Hepatocyte (in vitro differentiated cells): ENCODE measurements around the gene UCP2. TPM values are rescaled to one million over a fixed set of nuclear protein-coding genes. Genes with fewer than 3 reads are reported as not detected.

ENCODE experiments used
- DNase-seq: peaks from one replicate; pipeline ENCODE4 v3.0.0-alpha.2; 2016; ENCODE audit warnings: low spot score
- H2AFZ ChIP-seq: fragments of 200-600 bp; sonication (generic); 2 replicates; pipeline ENCODE4 v1.6.0; 2016; ENCODE audit warnings: antibody characterized with exemption, mild to moderate bottlenecking
- H3K27ac ChIP-seq: fragments of 200-600 bp; sonication (generic); 2 replicates; pipeline ENCODE4 v1.5.1; 2016; ENCODE audit warnings: mild to moderate bottlenecking
- H3K27me3 ChIP-seq: fragments of 200-600 bp; sonication (generic); 2 replicates; pipeline ENCODE4 v1.6.1; 2016
- H3K36me3 ChIP-seq: fragments of 200-600 bp; sonication (generic); replicated peaks from 2 replicates; pipeline ENCODE4 v1.5.1; 2016; ENCODE audit warnings: low read depth; ENCODE audit not compliant: insufficient read depth
- H3K4me1 ChIP-seq: fragments of 200-600 bp; sonication (generic); 2 replicates; pipeline ENCODE4 v1.5.1; 2016; ENCODE audit warnings: mild to moderate bottlenecking, moderate library complexity; ENCODE audit not compliant: insufficient read depth
- H3K4me2 ChIP-seq: fragments of 200-600 bp; sonication (generic); 2 replicates; pipeline ENCODE4 v1.6.0; 2016
- H3K4me3 ChIP-seq: fragments of 200-600 bp; sonication (generic); 2 replicates; pipeline ENCODE4 v1.5.1; 2016; ENCODE audit warnings: mild to moderate bottlenecking
- H3K79me2 ChIP-seq: fragments of 200-600 bp; sonication (generic); 2 replicates; pipeline ENCODE4 v1.6.0; 2017; ENCODE audit warnings: mild to moderate bottlenecking
- H3K9me2 ChIP-seq: fragments of 200-600 bp; sonication (generic); replicated peaks from 2 replicates; pipeline ENCODE4 v1.6.0; 2017; ENCODE audit warnings: mild to moderate bottlenecking; ENCODE audit not compliant: insufficient read depth
- H3K9me3 ChIP-seq: fragments of 200-600 bp; sonication (generic); 2 replicates; pipeline ENCODE4 v1.5.1; 2016; ENCODE audit warnings: low read depth, mild to moderate bottlenecking
- H4K20me1 ChIP-seq: fragments of 200-600 bp; sonication (generic); 2 replicates; pipeline ENCODE4 v1.6.0; 2016; ENCODE audit warnings: mild to moderate bottlenecking; ENCODE audit not compliant: insufficient read depth, poor library complexity, severe bottlenecking
- EZH2 ChIP-seq: fragments of 200-600 bp; sonication (generic); IDR thresholded peaks from 2 replicates; pipeline ENCODE4 v1.6.1; 2016; ENCODE audit warnings: antibody characterized with exemption, mild to moderate bottlenecking, borderline replicate concordance
- EZH2phosphoT487 ChIP-seq: fragments of 200-600 bp; sonication (generic); IDR thresholded peaks from one replicate; pipeline ENCODE4 v1.6.1; 2018; ENCODE audit warnings: antibody characterized with exemption, mild to moderate bottlenecking, low read depth, moderate library complexity; ENCODE audit not compliant: unreplicated experiment, severe bottlenecking
- WGBS: methylation state at CpG from one replicate; pipeline ENCODE4 v1.1.6; 2016; ENCODE audit warnings: low lambda C conversion rate; ENCODE audit errors: missing lambda C conversion rate; 5-methylcytosine and 5-hydroxymethylcytosine counted together
- polyA plus RNA-seq: library from polyadenylated mRNA; unstranded; fragments of >200 nt; fragmentation: Nextera tagmentation; extraction: Ambion mirVana; gene quantifications from 2 replicates; pipeline ENCODE4 v1.2.1, GENCODE V29; 2016
- total RNA-seq: library from RNA; depleted of rRNA; stranded (reverse); fragments of >200 nt; gene quantifications from 2 replicates; pipeline ENCODE4 v1.2.3, GENCODE V29; 2014
- TF ChIP-seq, protein P1 (sequence below): fragments of 200-600 bp; sonication (generic); IDR thresholded peaks from 2 replicates; pipeline ENCODE4 v1.5.1; 2016; ENCODE audit warnings: antibody characterized with exemption, mild to moderate bottlenecking; ENCODE audit not compliant: poor library complexity

The UCP2 gene, protein sequence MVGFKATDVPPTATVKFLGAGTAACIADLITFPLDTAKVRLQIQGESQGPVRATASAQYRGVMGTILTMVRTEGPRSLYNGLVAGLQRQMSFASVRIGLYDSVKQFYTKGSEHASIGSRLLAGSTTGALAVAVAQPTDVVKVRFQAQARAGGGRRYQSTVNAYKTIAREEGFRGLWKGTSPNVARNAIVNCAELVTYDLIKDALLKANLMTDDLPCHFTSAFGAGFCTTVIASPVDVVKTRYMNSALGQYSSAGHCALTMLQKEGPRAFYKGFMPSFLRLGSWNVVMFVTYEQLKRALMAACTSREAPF
- total RNA-seq (8.0 and 9.3 TPM in 2 replicates), polyA plus RNA-seq (34.9 and 60.7 TPM in 2 replicates)

DNA sequence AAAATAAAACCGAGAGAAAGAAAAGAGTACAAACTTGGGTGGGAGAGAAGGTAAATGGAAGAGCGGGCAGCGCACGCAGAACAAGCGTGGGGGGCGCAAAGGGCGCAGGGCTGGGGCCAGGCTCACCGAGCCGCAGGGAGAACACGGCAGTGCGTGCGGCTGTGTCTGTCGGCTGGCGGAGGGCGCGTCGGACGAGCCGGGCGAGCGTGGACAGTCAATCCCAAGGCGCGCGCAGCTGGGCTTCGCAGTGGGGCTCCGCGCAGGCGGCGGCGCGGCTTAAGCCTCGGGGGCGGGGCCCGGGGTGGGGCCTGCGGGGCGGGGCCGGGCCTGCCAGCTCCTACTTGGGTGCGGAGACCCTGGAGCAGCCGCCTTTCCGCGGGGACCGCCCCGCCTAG, at the start of gene UCP2:
Gene UCP2, minus strand, starts transcription at position 249 of the 395 bp plus-strand sequence. CDS start 4,465 bp downstream, outside the sequence.
- WGBS, result 3% methylated on average over 29 of the region's 43 CpGs
- Histone ChIP-seq H3K4me1 (peaks cover 6% of the 10 kb centered on the region), H3K27me3 (no peaks in the 10 kb centered on the region), H3K4me2 (peak within 1 kb of the TSS; percentile 95), H4K20me1 (no peaks in the 10 kb centered on the region), H3K79me2 (no peaks in the 10 kb centered on the region), H2AFZ (peak within 1 kb of the TSS; percentile 98), H3K9me2 (no peaks in the 10 kb centered on the region), H3K4me3 (peak within 1 kb of the TSS; percentile 55), H3K27ac (peak within 1 kb of the TSS; percentile 84), H3K36me3 (no peaks in the 10 kb centered on the region), H3K9me3 (no peaks in the 10 kb centered on the region)
- TF ChIP-seq, protein P1, sequence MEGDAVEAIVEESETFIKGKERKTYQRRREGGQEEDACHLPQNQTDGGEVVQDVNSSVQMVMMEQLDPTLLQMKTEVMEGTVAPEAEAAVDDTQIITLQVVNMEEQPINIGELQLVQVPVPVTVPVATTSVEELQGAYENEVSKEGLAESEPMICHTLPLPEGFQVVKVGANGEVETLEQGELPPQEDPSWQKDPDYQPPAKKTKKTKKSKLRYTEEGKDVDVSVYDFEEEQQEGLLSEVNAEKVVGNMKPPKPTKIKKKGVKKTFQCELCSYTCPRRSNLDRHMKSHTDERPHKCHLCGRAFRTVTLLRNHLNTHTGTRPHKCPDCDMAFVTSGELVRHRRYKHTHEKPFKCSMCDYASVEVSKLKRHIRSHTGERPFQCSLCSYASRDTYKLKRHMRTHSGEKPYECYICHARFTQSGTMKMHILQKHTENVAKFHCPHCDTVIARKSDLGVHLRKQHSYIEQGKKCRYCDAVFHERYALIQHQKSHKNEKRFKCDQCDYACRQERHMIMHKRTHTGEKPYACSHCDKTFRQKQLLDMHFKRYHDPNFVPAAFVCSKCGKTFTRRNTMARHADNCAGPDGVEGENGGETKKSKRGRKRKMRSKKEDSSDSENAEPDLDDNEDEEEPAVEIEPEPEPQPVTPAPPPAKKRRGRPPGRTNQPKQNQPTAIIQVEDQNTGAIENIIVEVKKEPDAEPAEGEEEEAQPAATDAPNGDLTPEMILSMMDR, result no peak
- TF ChIP-seq EZH2phosphoT487, result no peak
- no peak for TF ChIP-seq EZH2
- peak; percentile 92 for DNase-seq

DNA sequence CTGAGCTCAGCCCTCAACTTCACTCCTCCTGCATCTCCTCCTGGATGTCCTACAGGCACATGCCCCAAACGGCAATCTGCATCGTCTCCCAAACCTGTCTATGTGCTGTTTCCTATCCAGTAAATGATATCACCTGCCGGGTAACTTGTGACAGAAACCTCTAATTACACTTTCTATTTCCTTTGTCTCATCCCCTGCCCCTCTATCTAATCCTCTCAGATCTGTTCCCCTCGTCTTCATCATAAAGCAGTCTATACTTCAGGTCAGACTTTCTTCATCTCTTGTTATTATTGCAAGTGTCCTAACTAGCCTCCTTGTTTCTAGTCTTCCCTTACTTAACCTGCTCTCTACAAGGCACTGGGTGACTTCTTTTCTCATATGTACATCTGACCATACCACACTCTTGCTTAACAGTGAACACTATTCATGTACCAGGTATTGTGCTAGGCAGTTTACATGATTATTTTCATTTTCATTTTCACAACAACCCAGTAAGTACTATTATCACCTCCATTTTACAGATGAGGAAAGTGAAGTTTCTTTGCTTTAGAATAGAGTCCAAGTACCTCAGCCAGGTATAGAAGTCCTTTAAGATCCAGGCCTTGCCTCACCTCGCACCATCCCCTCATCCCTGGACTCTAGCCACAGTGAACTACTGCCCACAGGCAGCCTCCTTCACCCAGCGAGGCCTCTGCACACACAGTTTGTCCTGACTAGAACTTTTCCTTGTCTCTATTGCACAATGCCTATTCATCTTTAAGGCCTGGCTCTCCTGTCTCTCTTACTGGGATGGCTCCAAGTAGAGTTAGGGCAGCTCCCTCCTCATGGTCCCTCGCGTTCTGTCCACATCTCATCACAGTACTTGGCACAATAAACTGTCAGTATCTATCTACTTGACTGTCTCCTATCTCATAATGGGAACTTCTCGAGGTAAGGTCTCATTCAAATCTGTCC, 48.4 kb upstream of the UCP2 start:
- no peaks in the 10 kb centered on the region for H3K4me1 ChIP-seq
- H3K79me2 ChIP-seq, result no peaks in the 10 kb centered on the region
- no peak for DNase-seq
- no peaks in the 10 kb centered on the region for H3K27me3 ChIP-seq
- no peak overlapping the region for H3K4me2 ChIP-seq
- no peak overlapping the region for H3K27ac ChIP-seq
- TF ChIP-seq EZH2phosphoT487 (no peak), EZH2 (no peak)
- TF ChIP-seq, protein P1, result no peak
- no peaks in the 10 kb centered on the region for H4K20me1 ChIP-seq
- H3K36me3 ChIP-seq, result no peaks in the 10 kb centered on the region
- WGBS, result 96% methylated on average over 9 of the region's 9 CpGs
- no peak overlapping the region for H2AFZ ChIP-seq
- no peaks in the 10 kb centered on the region for H3K9me3 ChIP-seq
- no peak overlapping the region for H3K4me3 ChIP-seq
- H3K9me2 ChIP-seq, result no peaks in the 10 kb centered on the region

DNA sequence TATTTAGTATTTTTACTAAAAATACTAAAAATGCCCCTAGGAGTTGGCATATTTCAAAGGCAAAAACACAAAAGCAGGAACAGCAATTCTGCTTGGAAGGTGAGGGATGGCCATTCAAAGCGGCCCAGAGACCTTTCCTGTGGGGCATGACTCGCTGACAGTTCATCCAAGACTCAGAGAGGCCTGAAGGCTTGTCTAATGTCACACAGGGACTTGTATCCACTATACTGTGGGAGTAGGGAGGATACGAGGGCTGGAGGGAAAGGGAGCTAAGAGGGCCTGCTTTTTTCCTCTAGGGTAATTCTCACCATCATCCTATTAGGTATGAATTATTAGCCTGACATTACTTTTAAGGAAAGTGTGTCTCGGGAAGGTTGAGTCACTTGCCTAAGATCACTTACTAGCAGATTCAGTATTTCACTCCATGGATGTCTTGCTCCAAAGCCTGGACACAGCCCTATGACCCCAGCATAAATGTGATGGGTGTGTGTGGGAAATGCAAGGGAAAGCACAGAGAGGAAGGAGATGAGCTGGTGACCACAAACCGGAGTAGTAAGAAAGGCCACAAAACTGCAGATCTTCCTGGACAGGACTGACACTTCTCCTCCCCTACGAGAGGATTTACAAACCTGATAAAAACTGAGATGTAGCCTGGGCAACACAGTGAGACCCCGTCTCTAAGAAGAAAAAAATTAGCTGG, 43.0 kb upstream of the UCP2 start:
- 96% methylated on average over 7 of the region's 7 CpGs for WGBS
- Histone ChIP-seq H3K4me2 (no peak overlapping the region), H3K9me2 (no peaks in the 10 kb centered on the region), H3K27me3 (no peaks in the 10 kb centered on the region), H3K79me2 (no peaks in the 10 kb centered on the region), H3K4me3 (no peak overlapping the region), H3K36me3 (no peaks in the 10 kb centered on the region), H2AFZ (no peak overlapping the region), H4K20me1 (no peaks in the 10 kb centered on the region), H3K9me3 (no peaks in the 10 kb centered on the region), H3K27ac (no peak overlapping the region), H3K4me1 (no peaks in the 10 kb centered on the region)
- TF ChIP-seq EZH2, result no peak
- TF ChIP-seq EZH2phosphoT487, result no peak
- TF ChIP-seq, protein P1, result no peak
- no peak for DNase-seq
